Psoas muscle (tissue), 8 donors: ENCODE measurements around the gene PIK3CG. TPM values are rescaled to one million over a fixed set of nuclear protein-coding genes. Genes with fewer than 3 reads are reported as not detected.
A peak's percentile ranks its signal among the peaks of the same experiment; 100 is the strongest.

Source experiments
- ATAC-seq, 4 donors: fragments of 200-7000 bp; cut with Tn5 transposase; one replicate each; pipeline ENCODE4 v1.9.1; 2020; ENCODE audit warnings: moderate library complexity in 3 of 4, mild to moderate bottlenecking in 2 of 4
- DNase-seq, 2 donors: peaks; one replicate each; pipeline ENCODE4 v3.0.0-alpha.2; 2020
- H3K27ac ChIP-seq: fragments of 200-600 bp; one replicate; pipeline ENCODE4 v1.8.0; 2022
- H3K27me3 ChIP-seq, 3 donors: fragments of 200-600 bp in 1 of 3; one replicate each; pipeline versions ENCODE4 v1.6.1 to v1.8.0; 2013 to 2022; ENCODE audit warnings: low read length in 2 of 3, mild to moderate bottlenecking in 2 of 3, moderate library complexity in 1 of 3; ENCODE audit not compliant: insufficient read depth in 3 of 3
- H3K36me3 ChIP-seq, 2 donors: fragments of 200-600 bp in 1 of 2; one replicate each; pipeline versions ENCODE4 v1.6.1 to v1.8.0; 2013 to 2022; ENCODE audit warnings: low read depth in 1 of 2, mild to moderate bottlenecking in 1 of 2, moderate library complexity in 1 of 2; ENCODE audit not compliant: insufficient read depth in 1 of 2
- H3K4me1 ChIP-seq: fragments of 200-600 bp; one replicate; pipeline ENCODE4 v1.8.0; 2022
- H3K4me3 ChIP-seq: fragments of 200-600 bp; one replicate; pipeline ENCODE4 v1.8.0; 2022; ENCODE audit warnings: mild to moderate bottlenecking
- H3K9me3 ChIP-seq: fragments of 200-600 bp; one replicate; pipeline ENCODE4 v1.8.0; 2022
- CTCF ChIP-seq: fragments of 200-600 bp; IDR thresholded peaks from one replicate; pipeline ENCODE4 v1.8.0; 2022; ENCODE audit warnings: antibody characterized with exemption
- WGBS, 3 donors: extraction: QIAGEN DNeasy Blood & Tissue Kit; methylation state at CpG; one replicate each; pipeline versions ENCODE4 v1.1.6 to v1.1.7; 2013; 5-methylcytosine and 5-hydroxymethylcytosine counted together
- intact Hi-C, 2 donors: fragments of 100-400 bp; cut with DNase I; formaldehyde crosslinking; loops; one replicate each; pipeline versions ENCODE4 v1.11.0 to v1.14.2; 2022
- polyA plus RNA-seq, 3 donors: library from polyadenylated mRNA; stranded (reverse); fragments of 200-250 nt; gene quantifications; one replicate each; pipeline ENCODE4 v1.2.3, GENCODE V29; 2013
- total RNA-seq, 4 donors: library from RNA; stranded (reverse); fragmentation: NEBNext Ultra II Directional in 2 of 4; extraction: Animal tissue kit (Norgen Biotek cat#: 25700) in 2 of 4; gene quantifications; one replicate each; pipeline versions ENCODE4 v1.2.1 to v1.2.4, GENCODE V29; 2021 to 2023
- donor health status: healthy with polysubstance abuse.
- donor health status: DM: no; HTN: no; CAD: no; lungs with moderate emphysema.
- donor health status: Bipolar disorder and iron deficiency.
- donor health status: healthy.
- donor health status: DM: yes; HTN: yes; CAD: no.
- donor health status: DM: no; HTN: no; CAD: no.
- donor health status: DM: no; HTN: no; CAD: no.
- donor health status: DM: yes; HTN: yes; CAD: no.

The PIK3CG gene
- total and polyA plus RNA-seq, 7 donors, result 0.13 to 1.6 (median 0.74) TPM

GRCh38 chr7:106858618-106859532, 6.2 kb upstream of the PIK3CG start:
- no peak overlapping the region for H3K27ac ChIP-seq
- 63 to 66% (median 63%) methylated on average over 10 of the region's 10 CpGs for WGBS, 3 donors
- peak in 1 of 4 donors; percentile 19 for ATAC-seq

GRCh38 chr7:106862317-106863089, 2.6 kb upstream of the PIK3CG start:
- Histone ChIP-seq H3K4me1 (no peaks in the 10 kb centered on the region), H3K9me3 (no peaks in the 10 kb centered on the region), H3K4me3 (no peak overlapping the region), H3K36me3 (no peaks in the 10 kb centered on the region), H3K27me3 (no peaks in the 10 kb centered on the region), H3K27ac (no peak overlapping the region)
- WGBS, 3 donors, result 68 to 70% (median 68%) methylated on average over 8 of the region's 8 CpGs
- TF ChIP-seq CTCF, result no peak
- no peak for DNase-seq
- no peak for ATAC-seq
- intact Hi-C loops, result no loop called here

More at GRCh38 chr7:106858618-106859532, 6.2 kb upstream of the PIK3CG start:
- Histone ChIP-seq H3K4me1 (no peaks in the 10 kb centered on the region), H3K36me3 (no peaks in the 10 kb centered on the region), H3K27me3 (no peaks in the 10 kb centered on the region), H3K9me3 (no peaks in the 10 kb centered on the region), H3K4me3 (no peak overlapping the region)
- no peak for TF ChIP-seq CTCF
- DNase-seq, result peak; percentile 43 to 61
- intact Hi-C loops, result no loop called here

- WGBS, 3 donors, result 42 to 46% (median 43%) methylated on average over 3 of the region's 3 CpGs
- Histone ChIP-seq H3K36me3 (no peaks in the 10 kb centered on the region), H3K9me3 (no peaks in the 10 kb centered on the region), H3K27ac (no peak overlapping the region), H3K27me3 (no peaks in the 10 kb centered on the region), H3K4me1 (no peaks in the 10 kb centered on the region), H3K4me3 (no peak overlapping the region)
- DNase-seq (no peak), ATAC-seq (no peak)
- intact Hi-C loops, result no loop called here
- TF ChIP-seq CTCF, result no peak
Measured at GRCh38 chr7:106863274-106863997, 1.6 kb upstream of the PIK3CG start.

- Histone ChIP-seq H3K4me3 (peak overlapping the region; percentile 49), H3K27ac (no peak overlapping the region), H3K9me3 (no peaks in the 10 kb centered on the region), H3K27me3 (no peaks in the 10 kb centered on the region), H3K4me1 (no peaks in the 10 kb centered on the region), H3K36me3 (no peaks in the 10 kb centered on the region)
- WGBS, 3 donors, result 56 to 63% (median 61%) methylated on average over 2 of the region's 2 CpGs
- ATAC-seq (no peak), DNase-seq (no peak)
- TF ChIP-seq CTCF, result no peak
- intact Hi-C loops, result no loop called here
Measured at GRCh38 chr7:106864298-106865081, 592 bp upstream of the PIK3CG start.
